Measurements from ENCODE around the gene DACH2. TPM values are rescaled to one million over a fixed set of nuclear protein-coding genes. Genes with fewer than 3 reads are reported as not detected.

Gene DACH2
- polyA plus RNA-seq, 1 donor (not counting 4 experiments of a cell fraction or from before 2014, with no cell fraction given), result not detected

DNA sequence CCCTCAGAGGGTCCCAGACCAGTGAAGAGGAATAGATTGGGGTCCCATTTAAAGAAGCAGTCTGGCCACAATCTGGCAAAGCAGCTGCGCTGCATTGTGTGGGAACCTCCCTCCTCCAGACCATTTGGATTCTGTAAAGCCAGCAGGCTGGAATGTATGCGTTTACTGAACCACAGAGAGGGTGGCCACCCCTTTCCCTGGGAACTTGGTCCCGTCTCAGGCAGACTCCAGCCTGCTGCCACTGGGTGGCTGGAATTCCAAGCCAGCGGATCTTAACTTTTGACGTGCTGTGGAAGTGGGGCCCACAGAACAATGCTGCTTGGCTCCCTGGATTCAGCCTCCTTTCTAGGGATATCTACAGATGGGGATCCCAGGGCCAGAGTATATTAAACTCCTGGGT lies 307.2 kb downstream of the DACH2 start:
- Histone ChIP-seq H3K4me2 (ENCODE audit: control insufficient read depth, extremely low read depth, insufficient read depth, low read depth, low read length) (no peak overlapping the region), H3K9ac (ENCODE audit: control insufficient read depth, extremely low read depth, insufficient read depth, low read length) (no peak overlapping the region), H2AFZ (ENCODE audit: control insufficient read depth, low read length) (no peak overlapping the region), H3K4me1 (ENCODE audit: control insufficient read depth, extremely low read depth, insufficient read depth, low read length) (no peaks in the 10 kb centered on the region), H3K9me3 (ENCODE audit: control insufficient read depth, low read depth, low read length) (no peaks in the 10 kb centered on the region), H3K79me2 (ENCODE audit: control insufficient read depth, insufficient read depth, low read length) (no peaks in the 10 kb centered on the region), H3K4me3 (ENCODE audit: control insufficient read depth in 2 of 3, extremely low read depth in 1 of 3, insufficient read depth in 2 of 3, low read depth in 1 of 3, low read length in 3 of 3) (no peak overlapping the region), H3K27me3 (ENCODE audit: control insufficient read depth, extremely low read depth, insufficient read depth, low read length) (no peaks in the 10 kb centered on the region), H3K27ac (ENCODE audit: control insufficient read depth, insufficient read depth, low read length) (no peak overlapping the region), H4K20me1 (ENCODE audit: control insufficient read depth, extremely low read depth, insufficient read depth, low read length) (no peaks in the 10 kb centered on the region), H3K9me1 (ENCODE audit: control insufficient read depth, extremely low read depth, insufficient read depth, low read length) (no peaks in the 10 kb centered on the region), H3K36me3 (ENCODE audit: control insufficient read depth in 2 of 2, extremely low read depth in 1 of 2, insufficient read depth in 2 of 2, low read length in 2 of 2) (no peaks in the 10 kb centered on the region)
- DNase-seq (ENCODE audit: low read depth, low spot score) (no peak), FAIRE-seq (no peak)
- TF ChIP-seq CTCF (optimal IDR thresholded peaks at IDR 0.05 in 1 of 3, IDR thresholded peaks at IDR 0.05 in 1 of 3, conservative IDR thresholded peaks at IDR 0.05 in 1 of 3; ENCODE audit: extremely low read depth in 1 of 3, insufficient read depth in 2 of 3, low read length in 3 of 3), result no peak
- TF ChIP-seq EZH2 (IDR thresholded peaks at IDR 0.05; ENCODE audit: low read length), result no peak
- dilution Hi-C loops (cut with MboI; ENCODE audit: extremely low pct_ligation_motif_present, low sequenced_read_pairs), result no loop called here

DNA sequence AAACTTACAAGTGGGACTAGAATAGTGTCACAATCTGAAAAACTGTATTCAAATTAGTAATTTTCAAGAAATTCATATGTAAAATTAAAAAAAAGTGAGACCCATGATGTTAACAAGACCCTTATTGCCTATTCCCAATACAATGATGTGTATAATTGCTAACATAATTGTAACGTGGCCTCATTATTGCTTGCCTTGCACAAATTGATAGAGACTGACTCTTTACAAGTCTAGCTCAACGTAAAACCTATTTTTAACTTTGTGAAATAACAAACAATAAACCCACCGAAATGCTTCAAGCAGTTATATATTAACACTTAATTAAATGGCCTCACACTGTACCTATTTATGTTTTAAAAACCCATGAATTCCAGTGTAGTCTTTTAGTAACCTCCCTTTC lies 312.5 kb downstream of the DACH2 start:
- Histone ChIP-seq H3K36me3 (ENCODE audit: control insufficient read depth in 2 of 2, extremely low read depth in 1 of 2, insufficient read depth in 2 of 2, low read length in 2 of 2) (no peaks in the 10 kb centered on the region), H3K9ac (ENCODE audit: control insufficient read depth, extremely low read depth, insufficient read depth, low read length) (no peak overlapping the region), H2AFZ (ENCODE audit: control insufficient read depth, low read length) (no peak overlapping the region), H3K4me2 (ENCODE audit: control insufficient read depth, extremely low read depth, insufficient read depth, low read depth, low read length) (no peak overlapping the region), H3K4me1 (ENCODE audit: control insufficient read depth, extremely low read depth, insufficient read depth, low read length) (no peaks in the 10 kb centered on the region), H3K27ac (ENCODE audit: control insufficient read depth, insufficient read depth, low read length) (no peak overlapping the region), H3K4me3 (ENCODE audit: control insufficient read depth in 2 of 3, extremely low read depth in 1 of 3, insufficient read depth in 2 of 3, low read depth in 1 of 3, low read length in 3 of 3) (no peak overlapping the region), H3K79me2 (ENCODE audit: control insufficient read depth, insufficient read depth, low read length) (no peaks in the 10 kb centered on the region), H4K20me1 (ENCODE audit: control insufficient read depth, extremely low read depth, insufficient read depth, low read length) (no peaks in the 10 kb centered on the region), H3K9me3 (ENCODE audit: control insufficient read depth, low read depth, low read length) (no peaks in the 10 kb centered on the region), H3K9me1 (ENCODE audit: control insufficient read depth, extremely low read depth, insufficient read depth, low read length) (no peaks in the 10 kb centered on the region), H3K27me3 (ENCODE audit: control insufficient read depth, extremely low read depth, insufficient read depth, low read length) (no peaks in the 10 kb centered on the region)
- dilution Hi-C loops (cut with MboI; ENCODE audit: extremely low pct_ligation_motif_present, low sequenced_read_pairs), result no loop called here
- DNase-seq (ENCODE audit: low read depth, low spot score), result no peak
- no peak for FAIRE-seq
- TF ChIP-seq CTCF (optimal IDR thresholded peaks at IDR 0.05 in 1 of 3, IDR thresholded peaks at IDR 0.05 in 1 of 3, conservative IDR thresholded peaks at IDR 0.05 in 1 of 3; ENCODE audit: extremely low read depth in 1 of 3, insufficient read depth in 2 of 3, low read length in 3 of 3), result no peak
- TF ChIP-seq EZH2 (IDR thresholded peaks at IDR 0.05; ENCODE audit: low read length), result no peak
